H1 (cell line): ENCODE measurements around the gene EYA2.

Experiments
- EP300 ChIP-seq, 2 experiments: IDR thresholded peaks; 1 replicate in 1 of 2; 2 replicates in 1 of 2; pipeline ENCODE4 v1.6.1; 2011 to 2012; ENCODE audit warnings: low read depth in 2 of 2, low read length in 2 of 2, mild to moderate bottlenecking in 2 of 2, borderline replicate concordance in 1 of 2, inconsistent platforms in 1 of 2, moderate library complexity in 1 of 2
- POLR2A ChIP-seq, 2 experiments: IDR thresholded peaks; 1 replicate in 1 of 2; 2 replicates in 1 of 2; pipeline ENCODE4 v1.6.1; 2011; ENCODE audit warnings: low read depth in 2 of 2, low read length in 2 of 2, mild to moderate bottlenecking in 2 of 2; ENCODE audit errors: control extremely low read depth in 1 of 2

DNA sequence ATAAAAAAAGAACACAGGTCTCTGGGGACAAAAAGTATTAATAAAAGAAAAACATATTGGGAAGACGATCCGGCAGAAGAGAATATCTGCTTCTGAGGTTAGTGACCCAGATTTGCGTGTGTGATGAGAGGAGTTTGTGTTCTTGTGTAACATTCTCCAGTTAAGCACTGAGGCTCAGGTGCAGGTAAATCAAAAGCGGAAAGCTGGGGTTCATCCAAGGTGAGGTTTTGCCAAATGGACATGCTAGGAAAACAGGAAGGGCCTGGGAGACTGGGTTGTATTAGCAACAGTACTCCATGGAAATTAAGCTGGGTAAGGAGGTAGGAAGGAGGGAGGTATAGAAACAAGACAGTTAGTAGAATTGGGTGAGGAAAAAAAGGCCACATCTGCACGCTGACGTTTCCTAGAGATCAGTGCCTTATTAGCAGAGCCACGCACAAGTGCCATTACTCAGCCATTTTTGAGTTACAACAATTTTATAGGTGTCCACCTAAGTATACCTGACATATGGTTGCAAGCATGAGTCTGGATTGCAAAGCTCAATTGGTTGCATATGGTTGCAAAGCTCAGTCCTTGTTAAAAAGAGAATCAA is 322.3 kb downstream of the EYA2 start:
- TF ChIP-seq POLR2A (IDR thresholded peaks at IDR 0.05; ENCODE audit: control extremely low read depth in 1 of 2, low read depth in 2 of 2, low read length in 2 of 2) (no peak), EP300 (IDR thresholded peaks at IDR 0.05; ENCODE audit: borderline replicate concordance in 1 of 2, low read depth in 2 of 2, low read length in 2 of 2) (no peak)
